ENCODE results near the gene KIF12. TPM values are rescaled to one million over a fixed set of nuclear protein-coding genes. Genes with fewer than 3 reads are reported as not detected.

KIF12 gene
- total and polyA plus RNA-seq, 2 donors (not counting 3 experiments of a cell fraction or from before 2014, with no cell fraction given), result 0.46 to 0.97 TPM

GRCh38 chr9:114100536-114100935, 1.4 kb upstream of the KIF12 start:
- POLR2A ChIA-PET, result no interaction called here
- H3K27ac ChIP-seq (ENCODE audit: insufficient read depth, low read depth, low read length), result peak overlapping the region; percentile 4
- H3K4me2 ChIP-seq (ENCODE audit: insufficient read depth, low read length), result peak overlapping the region; percentile 42
- H3K9me1 ChIP-seq (replicated peaks; ENCODE audit: control insufficient read depth, extremely low read depth, insufficient read depth, low read length), result no peaks in the 10 kb centered on the region
- intact Hi-C loops (cut with micrococcal nuclease), result no loop called here
- no peaks in the 10 kb centered on the region for H3K36me3 ChIP-seq (ENCODE audit: control insufficient read depth in 2 of 2, extremely low read depth in 1 of 2, insufficient read depth in 2 of 2, low read length in 2 of 2)
- H3K4me1 ChIP-seq (ENCODE audit: control insufficient read depth, extremely low read depth, insufficient read depth, low read length), result peaks cover 20% of the 10 kb centered on the region
- H3K27me3 ChIP-seq (ENCODE audit: control insufficient read depth in 2 of 2, insufficient read depth in 2 of 2, low read length in 2 of 2), result no peaks in the 10 kb centered on the region
- no peak overlapping the region for H3K4me3 ChIP-seq (replicated peaks in 1 of 3; ENCODE audit: insufficient read depth in 1 of 3, low read depth in 1 of 3, low read length in 3 of 3)
- H2AFZ ChIP-seq (ENCODE audit: low read depth, low read length), result no peak overlapping the region
- CTCF ChIA-PET, result interaction anchor here (2.3 to 3.0 kb wide), 3 partner anchors 8 to 190 kb away, joined by 17 to 23 read pairs (median 20); no protein-coding TSS in a partner anchor
- no peaks in the 10 kb centered on the region for H4K20me1 ChIP-seq (replicated peaks; ENCODE audit: control insufficient read depth, extremely low read depth, insufficient read depth, low read length)
- BruUV-seq (replicated peaks), result no TSS peak
- peak; percentile 68 for FAIRE-seq
- H3K9me3 ChIP-seq (replicated peaks; ENCODE audit: control insufficient read depth, insufficient read depth, low read length), result peaks cover 3% of the 10 kb centered on the region
- dilution Hi-C loops (cut with MboI; ENCODE audit: extremely low pct_ligation_motif_present, low sequenced_read_pairs), result no loop called here
- H3K79me2 ChIP-seq (ENCODE audit: control insufficient read depth, insufficient read depth, low read length), result no peaks in the 10 kb centered on the region
- DNase-seq (ENCODE audit: low read depth, low spot score), result peak; percentile 32
- no peak overlapping the region for H3K9ac ChIP-seq (replicated peaks; ENCODE audit: extremely low read depth, insufficient read depth, low read length)
- TF ChIP-seq GATA2 (IDR thresholded peaks at IDR 0.05; ENCODE audit: insufficient read depth, insufficient read length, low read depth, low read length), result no peak
- no peak for TF ChIP-seq CTCF (IDR thresholded peaks at IDR 0.05; ENCODE audit: extremely low read depth in 1 of 2, insufficient read depth in 1 of 2, low read depth in 1 of 2, low read length in 2 of 2)
- no peak for TF ChIP-seq MYC (IDR thresholded peaks at IDR 0.05; ENCODE audit: low read depth, low read length)
- TF ChIP-seq FOS (IDR thresholded peaks at IDR 0.05; ENCODE audit: borderline replicate concordance, insufficient read depth, low read length), result no peak
- no peak for TF ChIP-seq MAX (IDR thresholded peaks at IDR 0.05; ENCODE audit: insufficient read depth, insufficient read length)
- TF ChIP-seq POLR2AphosphoS5 (IDR thresholded peaks at IDR 0.05; ENCODE audit: insufficient read depth, low read depth, low read length), result no peak
- no peak for TF ChIP-seq EZH2 (IDR thresholded peaks at IDR 0.05; ENCODE audit: borderline replicate concordance, low read depth, low read length, severe bottlenecking)
- TF ChIP-seq JUN (IDR thresholded peaks at IDR 0.05; ENCODE audit: borderline replicate concordance, insufficient read depth, insufficient read length, low read depth), result no peak
- no peak for TF ChIP-seq POLR2A (IDR thresholded peaks at IDR 0.05; ENCODE audit: low read depth, low read length)
